ENCODE results near the gene TP53I11.

DNA sequence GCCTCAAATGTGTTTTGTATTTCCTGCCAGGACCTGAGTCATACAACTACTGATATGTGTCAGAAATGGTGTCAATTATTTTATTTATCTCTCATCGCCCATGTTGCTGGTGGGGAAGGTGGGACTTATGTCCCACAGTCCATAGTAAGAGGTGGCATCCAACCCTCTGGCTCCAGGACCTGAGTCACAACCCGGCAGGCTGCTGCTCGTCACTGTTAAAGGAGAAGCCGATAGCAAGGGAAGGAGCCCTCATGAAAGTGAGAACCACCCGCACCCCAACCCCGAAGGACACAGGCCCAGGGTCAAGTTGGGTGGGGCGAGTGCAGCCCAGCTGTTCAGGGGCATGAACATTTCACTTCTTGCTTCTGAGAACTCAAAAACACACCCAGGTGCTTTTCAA is 33.1 kb upstream of the TP53I11 start:
- TF ChIP-seq, protein P1, sequence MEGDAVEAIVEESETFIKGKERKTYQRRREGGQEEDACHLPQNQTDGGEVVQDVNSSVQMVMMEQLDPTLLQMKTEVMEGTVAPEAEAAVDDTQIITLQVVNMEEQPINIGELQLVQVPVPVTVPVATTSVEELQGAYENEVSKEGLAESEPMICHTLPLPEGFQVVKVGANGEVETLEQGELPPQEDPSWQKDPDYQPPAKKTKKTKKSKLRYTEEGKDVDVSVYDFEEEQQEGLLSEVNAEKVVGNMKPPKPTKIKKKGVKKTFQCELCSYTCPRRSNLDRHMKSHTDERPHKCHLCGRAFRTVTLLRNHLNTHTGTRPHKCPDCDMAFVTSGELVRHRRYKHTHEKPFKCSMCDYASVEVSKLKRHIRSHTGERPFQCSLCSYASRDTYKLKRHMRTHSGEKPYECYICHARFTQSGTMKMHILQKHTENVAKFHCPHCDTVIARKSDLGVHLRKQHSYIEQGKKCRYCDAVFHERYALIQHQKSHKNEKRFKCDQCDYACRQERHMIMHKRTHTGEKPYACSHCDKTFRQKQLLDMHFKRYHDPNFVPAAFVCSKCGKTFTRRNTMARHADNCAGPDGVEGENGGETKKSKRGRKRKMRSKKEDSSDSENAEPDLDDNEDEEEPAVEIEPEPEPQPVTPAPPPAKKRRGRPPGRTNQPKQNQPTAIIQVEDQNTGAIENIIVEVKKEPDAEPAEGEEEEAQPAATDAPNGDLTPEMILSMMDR (IDR thresholded peaks at IDR 0.05 in 8 of 11, conservative IDR thresholded peaks at IDR 0.05 in 3 of 11), result no peak
- TF ChIP-seq POLR2AphosphoS5 (IDR thresholded peaks at IDR 0.05), result no peak

All from spleen (tissue), 7 donors.